ENCODE results near the gene TMEM116.

TMEM116 gene

DNA sequence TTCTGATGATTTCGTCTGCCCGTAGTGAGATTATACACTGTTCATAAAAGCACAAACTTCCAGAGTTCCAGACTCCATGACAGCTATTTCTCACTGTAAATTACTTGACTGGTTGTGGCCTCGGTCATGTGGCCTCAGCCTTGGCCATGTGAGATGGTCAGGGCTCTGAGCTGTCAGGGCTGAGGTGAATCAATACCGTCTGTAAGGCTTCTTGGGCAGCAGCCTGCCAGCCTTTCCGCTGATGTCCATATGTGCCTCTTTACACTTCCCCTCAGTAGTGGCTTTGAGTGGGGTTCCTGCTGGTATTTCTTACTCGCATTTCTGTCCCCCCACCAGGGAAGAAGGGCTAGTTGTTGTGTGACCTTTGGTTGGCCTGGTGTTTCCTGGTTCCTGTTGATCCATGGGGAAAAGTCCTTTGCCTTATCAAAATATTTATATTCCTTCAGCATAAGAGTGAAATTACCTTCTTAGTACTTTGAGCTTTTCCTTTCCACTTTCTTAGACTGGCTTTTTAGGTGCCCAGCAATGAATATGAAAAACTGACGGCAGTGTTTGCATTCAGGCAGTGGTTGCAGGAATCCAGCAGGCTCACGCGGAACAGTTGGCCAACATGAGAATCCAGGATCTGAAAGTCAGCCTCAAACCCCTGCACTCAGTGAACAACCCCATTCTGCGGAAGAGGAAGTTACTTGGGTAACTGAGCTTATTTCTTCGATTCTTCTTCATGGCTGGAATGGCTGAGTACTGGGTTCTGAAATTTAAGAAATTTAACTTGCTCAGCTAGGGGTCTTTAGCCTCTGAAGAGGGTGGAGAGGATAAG, 124.8 kb downstream of the TMEM116 start:
- DNase-seq = no peak

DNA sequence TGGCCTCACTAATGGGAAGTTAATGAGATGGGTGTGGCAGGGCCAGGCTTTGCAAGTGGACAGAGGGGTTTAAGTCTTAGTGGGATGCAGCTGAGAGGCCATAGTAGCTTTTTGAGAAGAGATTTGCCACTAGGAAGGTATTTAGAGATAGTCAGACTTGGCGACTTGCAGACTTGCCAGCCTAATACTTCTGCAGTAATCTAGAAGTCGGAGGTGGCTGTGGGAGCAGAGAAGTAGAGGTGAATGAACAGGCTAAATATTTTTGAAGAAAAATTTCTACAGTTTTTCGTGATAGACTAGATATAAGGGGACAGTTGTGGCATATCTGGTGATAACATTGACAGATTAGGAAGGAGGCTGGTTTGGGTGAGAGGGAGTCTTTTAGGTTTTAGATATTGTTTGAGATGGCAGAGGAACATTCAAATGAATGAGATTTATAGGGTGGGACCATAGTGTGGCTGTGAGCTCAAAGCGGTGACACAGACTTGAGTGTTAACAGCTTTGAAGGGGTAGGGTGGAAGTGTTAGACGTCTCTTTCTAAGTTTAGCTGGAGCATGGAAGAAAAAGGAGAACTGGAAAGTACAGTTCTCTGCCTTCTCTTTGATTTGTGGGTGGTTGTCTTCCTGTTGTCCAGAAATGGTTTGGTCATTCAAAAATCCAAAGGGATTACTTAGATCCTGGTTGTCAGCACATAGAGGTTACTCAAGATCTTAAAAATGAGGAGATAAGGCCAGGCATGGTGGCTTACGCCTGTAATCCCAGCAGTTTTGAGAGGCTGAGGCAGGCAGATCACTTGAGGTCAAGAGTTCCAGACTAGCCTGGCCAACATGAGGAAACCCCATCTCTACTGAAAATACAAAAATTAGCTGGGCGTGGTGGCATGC, 126.1 kb downstream of the TMEM116 start:
- DNase-seq = no peak

DNA sequence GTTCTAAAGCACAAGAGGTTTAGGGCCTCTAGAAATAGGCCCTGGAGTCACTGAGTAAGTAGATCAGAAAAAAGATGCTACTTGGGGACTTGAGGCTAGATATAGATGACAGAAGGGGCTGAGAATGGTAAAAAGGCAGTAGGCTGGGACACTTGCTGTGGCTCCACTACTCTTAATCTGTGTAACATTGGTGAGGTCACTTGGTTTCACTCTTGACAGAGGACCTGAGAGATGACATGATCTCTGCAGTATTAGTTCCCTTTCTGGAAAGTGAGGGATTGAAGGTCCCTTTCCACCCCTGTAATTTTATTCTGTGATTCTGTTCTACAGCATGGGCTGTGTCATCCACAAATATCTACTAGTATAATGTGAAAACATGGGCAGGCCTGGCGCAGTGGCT, 131.2 kb downstream of the TMEM116 start:
- no peak for DNase-seq
